ENCODE data around the gene PDXDC1. TPM values are rescaled to one million over a fixed set of nuclear protein-coding genes. Genes with fewer than 3 reads are reported as not detected.
"Not testable (repeated sequence)": the region's sequence is repeated elsewhere in the genome, so short reads cannot be mapped to it uniquely, and the experiment has no call there.

The PDXDC1 gene
- polyA plus RNA-seq, 10 donors: 29.5 to 54.1 (median 47.0) TPM

DNA sequence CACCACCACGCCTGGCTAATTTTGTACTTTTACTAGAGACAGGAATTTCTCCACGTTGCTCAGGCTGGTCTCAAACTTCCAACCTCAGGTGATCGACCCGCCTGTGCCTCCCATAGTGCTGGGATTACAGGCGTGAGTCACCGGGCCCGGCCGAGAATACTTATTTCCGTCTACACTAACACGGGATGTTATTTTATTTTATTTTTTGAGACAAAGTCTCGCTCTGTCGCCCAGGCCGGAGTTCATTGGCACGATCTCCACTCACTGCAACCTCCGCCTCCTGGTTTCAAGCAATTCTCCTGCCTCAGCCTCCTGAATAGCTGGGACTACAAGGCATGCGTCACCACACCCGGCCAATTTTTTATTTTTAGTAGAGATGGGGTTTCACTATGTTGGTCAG, 9.5 kb upstream of the PDXDC1 start:
- DNase-seq: no peak

DNA sequence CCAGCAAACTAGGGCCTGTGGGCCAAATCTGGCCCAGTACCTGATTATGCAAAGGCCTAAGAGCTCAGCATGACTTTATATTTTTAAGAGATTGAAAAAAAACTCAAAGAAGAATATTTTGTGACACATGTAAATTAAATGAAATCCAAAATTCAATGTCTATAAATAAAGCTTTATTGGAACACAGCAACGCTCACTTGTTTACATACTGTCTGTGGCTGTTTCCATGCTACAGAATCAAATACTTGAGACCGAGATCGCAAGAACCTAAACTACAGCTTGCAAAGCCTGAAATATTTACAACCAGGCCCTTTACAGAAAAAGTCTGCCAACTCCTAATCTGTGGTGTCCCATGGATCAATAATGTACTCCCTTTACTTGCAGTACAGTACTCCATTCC, 5.0 kb upstream of the PDXDC1 start:
- not testable (repeated sequence) for DNase-seq

DNA sequence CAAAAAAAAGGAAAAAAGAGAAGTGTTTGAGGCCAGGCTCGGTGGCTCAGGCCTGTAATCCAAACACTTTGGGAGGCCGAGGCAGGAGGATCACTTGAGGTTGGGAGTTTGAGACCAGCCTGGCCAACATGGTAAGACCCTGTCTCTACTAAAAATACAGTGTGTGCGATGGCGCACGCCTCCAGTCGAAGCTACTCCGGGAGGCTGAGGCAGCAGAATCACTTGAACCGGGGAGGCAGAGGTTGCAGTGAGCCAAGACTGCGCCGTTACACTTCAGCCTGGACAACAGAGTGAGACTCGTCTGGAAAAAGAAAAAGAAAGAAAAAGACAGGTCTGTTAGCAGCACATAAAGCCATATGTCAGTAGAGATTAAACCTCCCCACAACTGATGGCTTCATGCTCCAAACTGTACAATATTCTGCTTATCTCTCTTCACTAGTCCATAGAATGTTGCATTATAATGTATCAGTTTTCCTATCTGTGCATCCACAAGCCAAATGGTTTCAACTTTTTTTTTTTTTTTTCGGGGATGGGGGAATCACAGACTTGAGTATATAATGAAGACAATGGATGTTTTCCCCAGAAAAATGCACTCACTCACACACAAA, 3.1 kb upstream of the PDXDC1 start:
- not testable (repeated sequence) for DNase-seq

GRCh38 chr16:14973785-14974322, 972 bp upstream of the PDXDC1 start:
- not testable (repeated sequence) for DNase-seq

DNA sequence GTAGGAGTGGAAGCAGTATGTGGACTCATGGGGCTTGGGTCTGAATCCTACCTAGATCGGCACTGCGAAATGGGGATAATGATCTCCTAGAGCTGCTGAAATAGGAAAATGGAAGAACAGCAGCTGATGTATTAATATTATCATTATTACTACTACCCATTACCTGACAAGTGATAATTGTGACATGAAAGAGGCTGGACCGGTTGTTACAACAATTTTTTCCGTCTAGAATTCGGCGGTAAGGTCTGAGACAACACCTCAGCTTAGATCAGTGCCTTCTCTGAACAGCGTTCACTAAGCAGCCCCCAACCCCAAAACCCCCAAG, 533 bp upstream of the PDXDC1 start:
- peak; percentile 33 to 47 (median 42) for DNase-seq

DNA sequence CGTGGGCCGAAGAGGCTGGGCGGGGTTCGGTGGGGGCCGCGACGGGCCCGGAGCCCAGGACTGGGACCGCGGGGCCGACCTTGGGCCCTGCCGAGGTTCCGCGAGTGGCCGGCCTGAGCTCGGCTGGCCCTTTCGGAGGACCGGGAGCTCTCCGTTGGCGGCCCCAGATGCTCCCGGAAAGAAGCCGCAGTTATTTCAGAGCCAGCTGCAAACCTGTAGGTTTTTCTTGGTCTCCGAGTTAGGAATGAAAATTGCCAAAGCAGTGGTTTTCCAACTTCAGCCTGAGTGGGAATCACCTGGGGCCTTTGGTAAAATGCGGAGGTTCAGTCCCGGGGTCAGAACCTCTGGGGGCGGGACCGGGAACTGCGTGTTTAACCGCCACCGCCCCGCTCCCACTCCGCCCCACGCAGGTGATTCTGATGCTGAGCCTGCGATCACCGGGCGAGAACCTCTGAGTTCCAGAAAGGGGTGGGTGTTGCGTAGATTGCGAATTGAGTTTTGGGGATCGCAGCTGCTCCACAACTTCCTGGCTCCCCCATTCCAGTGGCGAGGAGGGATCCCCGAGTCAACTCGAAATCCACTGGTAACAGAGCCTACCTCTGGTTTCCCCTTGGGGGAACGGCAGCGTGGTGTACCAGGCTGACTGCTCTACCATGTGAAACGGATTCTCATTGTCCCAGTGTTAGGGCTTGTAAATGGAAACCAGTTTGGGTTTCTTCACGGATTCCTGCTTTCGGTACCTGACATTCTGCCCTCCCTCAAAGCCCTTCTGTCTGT, 780 bp downstream of the PDXDC1 start:
- DNase-seq: peak in 2 of 3 donors; percentile 38 to 47

GRCh38 chr16:14976971-14977736, 2.3 kb downstream of the PDXDC1 start:
- DNase-seq: not testable (repeated sequence)

DNA sequence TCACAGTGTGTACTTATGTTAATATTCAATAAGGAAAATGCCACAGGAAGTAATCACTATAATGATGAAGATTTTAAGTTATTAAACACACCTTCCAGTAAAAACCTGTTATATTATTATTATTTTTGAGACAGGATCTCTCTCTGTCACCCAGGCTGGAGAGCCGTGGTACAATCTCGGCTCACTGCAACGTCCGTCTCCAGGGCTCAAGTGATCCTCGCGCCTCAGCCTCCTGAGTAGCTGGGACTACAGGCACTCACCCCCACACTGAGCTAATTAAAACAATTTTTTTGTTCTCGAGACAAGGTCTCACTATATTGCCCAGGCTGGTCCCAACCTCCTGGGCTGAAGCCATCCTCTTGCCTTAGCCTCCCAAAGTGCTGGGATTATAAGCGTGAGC, 3.5 kb downstream of the PDXDC1 start:
- DNase-seq: not testable (repeated sequence)

DNA sequence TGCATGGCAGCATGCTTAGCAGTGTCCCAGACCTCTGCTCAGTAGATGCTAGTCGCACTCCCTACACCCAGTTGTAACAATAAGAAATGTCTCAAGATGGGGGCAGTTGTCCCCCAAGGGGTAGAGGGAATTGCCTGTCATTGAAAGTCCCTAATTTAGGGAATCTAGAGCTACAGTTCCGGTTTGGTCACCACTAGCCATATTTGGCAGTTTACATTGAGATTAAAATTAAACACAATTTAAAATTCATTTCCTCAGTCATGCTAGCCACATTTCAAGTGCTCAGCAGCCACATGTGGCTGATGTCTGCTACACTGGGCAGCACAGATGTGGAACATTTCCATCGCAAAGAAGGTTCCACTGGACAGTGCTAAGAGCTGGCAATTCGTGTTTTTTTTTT, 4.1 kb downstream of the PDXDC1 start:
- DNase-seq: not testable (repeated sequence)

DNA sequence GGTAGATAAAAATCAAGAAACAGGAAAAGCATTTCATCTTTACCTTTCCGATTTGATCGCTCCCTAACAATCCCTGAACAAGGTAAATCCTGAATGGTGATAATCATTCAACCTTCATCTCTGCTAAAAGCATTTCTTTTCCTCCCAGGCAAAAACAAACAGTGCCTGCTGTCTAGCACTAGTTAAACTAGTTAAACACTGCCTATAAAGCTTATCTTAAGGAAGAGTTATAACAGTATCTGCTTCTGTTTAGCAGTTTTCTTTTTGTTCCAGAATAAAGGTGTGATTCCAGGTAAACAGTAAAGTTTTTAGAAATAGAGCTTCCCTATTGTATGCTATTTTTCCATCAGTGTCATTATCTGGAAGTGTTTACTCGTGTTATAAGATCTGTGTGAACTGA, 6.4 kb downstream of the PDXDC1 start:
- not testable (repeated sequence) for DNase-seq

DNA sequence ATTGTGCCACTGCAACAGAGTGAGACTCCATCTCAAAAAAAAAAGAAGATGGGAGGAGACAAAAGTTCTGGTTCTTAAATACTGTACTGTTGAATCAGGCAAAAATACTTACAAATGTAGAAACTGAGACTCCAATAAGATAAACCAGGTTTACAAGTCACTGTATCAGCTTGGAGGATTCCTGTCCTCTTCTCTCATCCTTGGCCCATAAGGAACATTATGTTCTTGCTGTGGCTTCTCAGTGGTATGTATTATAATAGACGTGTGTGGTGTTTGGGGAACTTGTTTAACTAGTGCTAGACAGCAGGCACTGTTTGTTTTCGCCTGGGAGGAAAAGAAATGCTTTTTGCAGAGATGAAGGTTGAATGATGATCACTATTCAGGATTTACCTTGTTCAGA, 7.7 kb downstream of the PDXDC1 start:
- DNase-seq: not testable (repeated sequence)

DNA sequence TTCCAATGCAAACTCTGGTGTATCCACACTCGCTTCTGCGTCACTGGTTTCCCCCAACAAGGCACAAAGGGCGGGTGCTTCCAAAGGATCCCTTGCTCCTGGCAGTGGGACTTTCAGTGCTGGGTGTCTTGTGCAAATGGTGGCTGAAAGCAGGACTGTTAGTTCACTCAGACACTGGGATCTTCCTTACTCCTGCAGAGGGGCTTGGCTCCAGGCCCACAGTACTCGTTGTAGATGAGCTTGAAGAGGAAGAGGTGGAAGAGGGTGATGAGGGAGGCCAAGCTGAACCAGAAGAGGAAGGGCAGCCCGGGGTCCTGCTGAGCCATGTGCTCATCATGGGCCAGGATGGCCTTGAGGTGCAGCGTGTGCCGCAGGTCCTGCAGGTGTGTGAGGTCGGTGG, 13.3 kb downstream of the PDXDC1 start:
- not testable (repeated sequence) for DNase-seq

DNA sequence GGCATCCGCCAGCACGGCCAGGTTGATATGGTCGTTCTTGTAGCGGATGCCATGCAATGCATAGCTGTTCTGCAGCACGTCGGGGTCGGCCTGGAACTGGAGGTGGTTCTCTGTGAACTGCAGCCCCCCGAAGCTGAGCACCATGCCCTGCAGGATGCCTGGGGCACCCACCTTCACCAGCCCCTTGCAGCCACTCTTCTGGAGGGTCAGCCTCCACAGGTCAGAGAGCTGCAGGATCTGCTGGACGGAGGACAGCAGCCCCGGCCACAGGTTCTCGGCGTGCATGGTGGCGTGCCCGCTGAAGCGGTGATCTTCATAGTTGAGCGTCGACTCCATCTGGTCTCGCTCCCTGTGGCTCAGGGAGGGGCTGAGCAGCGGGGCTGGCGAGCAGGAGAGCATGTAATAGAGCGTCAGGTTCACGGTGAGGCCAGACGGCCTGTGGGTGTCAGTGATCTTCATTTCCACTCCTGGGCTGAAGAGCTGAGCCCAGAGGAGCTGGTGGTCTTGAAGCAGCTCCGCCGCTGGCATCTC, 13.9 kb downstream of the PDXDC1 start:
- DNase-seq: peak in 1 of 3 donors; percentile 12

- peak in 1 of 3 donors; percentile 39 for DNase-seq
Observed at GRCh38 chr16:14989291-14990281, 14.8 kb downstream of the PDXDC1 start.

DNA sequence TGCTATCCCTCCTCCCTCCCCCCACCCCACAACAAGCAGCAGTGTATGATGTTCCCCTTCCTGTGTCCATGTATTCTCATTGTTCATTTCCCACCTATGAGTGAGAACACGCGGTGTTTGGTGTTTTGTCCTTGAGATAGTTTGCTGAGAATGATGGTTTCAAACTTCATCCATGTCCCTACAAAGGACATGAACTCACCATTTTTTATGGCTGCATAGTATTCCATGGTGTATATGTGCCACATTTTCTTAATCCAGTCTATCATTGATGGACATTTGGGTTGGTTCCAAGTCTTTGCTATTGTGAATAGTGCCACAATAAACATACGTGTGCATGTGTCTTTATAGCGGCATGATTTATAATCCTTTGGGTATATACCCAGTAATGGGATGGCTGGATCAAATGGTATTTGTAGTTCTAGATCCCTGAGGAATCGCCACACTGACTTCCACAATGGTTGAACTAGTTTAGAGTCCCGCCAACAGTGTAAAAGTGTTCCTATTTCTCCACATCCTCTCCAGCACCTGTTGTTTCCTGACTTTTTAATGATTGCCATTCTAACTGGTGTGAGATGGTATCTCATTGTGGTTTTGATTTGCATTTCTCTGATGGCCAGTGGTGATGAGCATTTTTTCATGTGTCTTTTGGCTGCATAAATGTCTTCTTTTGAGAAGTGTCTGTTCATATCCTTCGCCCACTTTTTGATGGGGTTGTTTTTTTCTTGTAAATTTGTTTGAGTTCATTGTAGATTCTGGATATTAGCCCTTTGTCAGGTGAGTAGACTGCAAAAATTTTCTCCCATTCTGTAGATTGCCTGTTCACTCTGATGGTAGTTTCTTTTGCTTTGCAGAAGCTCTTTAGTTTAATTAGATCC, 18.7 kb downstream of the PDXDC1 start:
- DNase-seq: not testable (repeated sequence)

DNA sequence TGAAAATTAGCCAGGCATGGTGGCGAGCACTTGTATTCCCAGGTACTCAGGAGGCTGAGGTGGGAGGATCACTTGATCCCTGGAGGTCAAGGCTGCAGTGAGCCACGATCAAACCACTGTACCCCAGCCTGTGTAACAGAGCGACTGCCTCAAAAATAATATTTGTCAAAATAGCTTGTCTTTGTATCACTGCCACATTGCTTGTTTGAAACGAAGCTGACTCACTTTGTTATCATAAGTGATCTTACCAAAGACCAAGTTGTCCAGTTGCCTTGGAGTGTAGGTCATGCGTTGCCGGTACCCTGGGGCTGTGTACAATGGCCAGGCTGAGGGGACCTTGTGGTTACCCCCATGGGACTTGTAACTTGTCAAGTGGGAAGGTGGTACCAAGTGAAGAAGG, 21.9 kb downstream of the PDXDC1 start:
- DNase-seq: not testable (repeated sequence)

DNA sequence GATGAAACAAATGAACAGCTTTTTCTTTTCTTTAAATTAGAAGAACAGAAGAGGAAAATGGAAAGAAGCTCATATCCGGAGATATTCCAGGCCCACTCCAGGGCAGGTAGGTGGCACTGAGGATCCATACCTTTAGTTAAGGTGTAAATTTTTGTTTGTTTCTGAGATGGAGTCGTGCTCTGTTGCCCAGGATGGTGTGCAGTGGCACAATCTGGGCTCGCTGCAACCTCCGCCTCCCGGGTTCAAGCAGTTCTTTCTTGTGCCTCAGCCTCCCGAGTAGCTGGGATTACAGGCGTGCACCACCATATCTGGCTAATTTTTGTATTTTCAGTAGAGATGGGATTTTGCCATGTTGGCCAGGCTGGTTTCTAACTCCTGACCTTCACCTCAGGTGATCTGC, 23.5 kb downstream of the PDXDC1 start:
- DNase-seq: not testable (repeated sequence)

GRCh38 chr16:14999845-15000244, 25.0 kb downstream of the PDXDC1 start:
- not testable (repeated sequence) for DNase-seq

DNA sequence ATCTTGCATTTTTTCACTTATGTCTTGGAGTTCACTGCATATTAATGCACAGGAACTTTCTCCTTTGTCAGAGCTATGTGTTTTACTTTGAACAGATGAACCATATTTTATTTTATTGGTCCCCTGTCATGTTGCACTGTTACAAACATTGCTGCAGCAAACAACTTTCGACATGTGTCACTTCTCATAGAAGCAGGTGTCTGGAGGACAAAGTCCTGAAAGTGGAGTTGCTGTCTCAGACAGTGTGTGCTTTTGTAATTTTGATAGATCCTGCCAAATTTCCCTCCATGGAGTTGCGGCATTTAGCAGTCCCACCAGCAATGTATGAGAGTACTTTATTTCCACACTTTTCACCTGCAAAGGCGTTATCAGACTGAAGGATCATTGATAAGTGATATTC, 27.6 kb downstream of the PDXDC1 start:
- not testable (repeated sequence) for DNase-seq

Data from muscle of back (tissue), 11 donors.